SH-SY5Y (cell line): ENCODE results near the gene UACA.

Experiments
- GATA2 ChIP-seq: IDR thresholded peaks from 2 replicates; pipeline ENCODE4 v1.6.1; 2011; ENCODE audit warnings: mild to moderate bottlenecking, low read depth, low read length
- GATA3 ChIP-seq: IDR thresholded peaks from 2 replicates; pipeline ENCODE4 v1.6.1; 2011; ENCODE audit warnings: low read depth, mild to moderate bottlenecking, low read length, moderate library complexity

DNA sequence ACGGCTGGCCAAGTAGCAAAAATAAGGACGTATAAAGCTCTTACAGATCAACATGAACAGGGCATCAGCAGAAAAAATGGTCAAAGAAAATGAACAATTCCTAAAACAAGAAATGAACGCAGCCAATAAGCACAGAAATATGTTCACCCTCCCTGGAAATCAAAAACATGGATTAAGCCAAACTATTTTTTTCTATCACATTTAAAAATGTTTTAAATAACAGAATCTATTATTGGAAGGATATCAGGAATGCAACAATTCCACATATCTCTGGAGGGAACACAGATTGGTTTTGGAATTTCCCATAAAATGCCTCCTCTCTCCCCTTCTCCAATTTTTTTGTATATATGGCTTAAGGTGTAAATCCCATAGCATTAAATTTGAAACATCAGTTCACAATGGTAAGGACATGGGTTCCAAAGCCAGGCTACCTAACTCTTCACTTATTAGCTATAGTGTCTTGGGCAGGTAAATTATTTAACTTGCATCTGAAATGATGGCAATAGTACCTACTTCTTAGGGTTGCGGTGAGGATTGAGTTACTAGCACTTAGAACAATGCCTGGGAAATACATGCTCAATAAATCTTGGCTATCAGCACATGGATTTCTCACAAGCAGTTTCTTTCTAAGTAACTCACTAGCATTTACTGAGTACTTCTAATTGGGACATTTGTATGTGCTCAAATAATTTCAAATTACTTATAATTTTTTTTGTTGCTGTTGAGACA lies 10.1 kb downstream of the UACA start:
- TF ChIP-seq GATA2 (no peak), GATA3 (no peak)
